Measurements from ENCODE around the gene RNF220.

RNF220 gene

DNA sequence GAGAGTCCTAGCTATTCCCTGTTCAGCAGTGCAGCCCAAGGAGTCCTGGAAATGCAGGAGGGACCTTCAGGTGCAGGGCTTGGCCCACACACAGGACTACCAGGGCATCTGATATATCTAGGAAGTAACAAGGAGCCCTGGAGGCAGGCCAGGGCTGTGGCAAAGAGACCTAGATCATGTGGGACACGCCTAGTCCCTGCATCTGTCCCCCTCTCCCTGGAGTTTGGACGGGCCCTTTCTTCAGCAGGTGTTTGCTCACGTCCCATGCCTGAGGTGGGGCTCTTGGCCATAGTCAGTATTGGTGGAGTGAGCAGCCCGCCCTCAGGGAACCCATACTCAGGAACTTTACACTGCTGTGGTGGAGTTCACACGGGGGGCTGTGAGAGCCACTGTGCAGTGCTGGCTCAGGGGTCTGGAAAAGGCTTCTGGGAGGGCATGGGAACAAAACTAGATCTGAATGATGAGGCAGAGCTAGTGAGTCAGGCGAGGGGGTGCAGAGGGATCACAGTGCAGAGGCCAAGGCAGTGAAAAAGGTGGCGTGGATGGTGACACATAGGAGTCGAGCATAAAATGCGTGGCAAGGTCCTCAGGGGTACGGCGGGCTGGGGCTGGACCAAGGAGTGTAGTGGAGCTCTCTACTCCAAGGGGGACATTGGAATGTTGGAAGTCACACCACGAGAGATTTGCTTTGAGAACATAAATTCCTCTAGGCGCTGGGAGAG is 243.6 kb downstream of the RNF220 start:
- no peak for FAIRE-seq
- no peak for TF ChIP-seq POLR2AphosphoS5 (IDR thresholded peaks at IDR 0.05; ENCODE audit: low read depth, low read length)
- 0 out of 2 replicates have a peak, but pooled peaks have one; percentile 15 for TF ChIP-seq POLR2A (IDR thresholded peaks at IDR 0.05; ENCODE audit: low read depth, low read length)
- no peak for TF ChIP-seq TAF1 (IDR thresholded peaks at IDR 0.05; ENCODE audit: borderline replicate concordance, low read depth, low read length)
- DNase-seq (ENCODE audit: insufficient read length): no peak

DNA sequence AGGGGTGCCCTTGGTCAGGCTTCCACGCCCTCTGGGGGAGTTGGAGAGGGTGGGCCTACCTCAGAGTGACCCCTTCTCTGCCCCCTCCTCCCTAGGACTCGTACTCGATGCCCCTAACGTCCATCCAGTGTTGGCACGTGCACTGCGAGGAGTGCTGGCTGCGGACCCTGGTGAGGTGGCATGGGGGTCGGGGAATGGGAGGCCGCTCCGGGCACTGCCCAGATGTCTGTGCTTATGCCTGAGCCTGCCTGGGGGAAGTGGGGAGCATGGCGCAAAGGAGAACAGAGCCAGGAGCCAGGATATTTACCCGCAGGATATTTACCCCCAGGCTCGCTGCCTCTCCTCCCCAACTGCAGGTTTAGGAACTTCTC is 244.7 kb downstream of the RNF220 start:
- TF ChIP-seq TAF1 (IDR thresholded peaks at IDR 0.05; ENCODE audit: borderline replicate concordance, low read depth, low read length) (no peak), POLR2A (IDR thresholded peaks at IDR 0.05; ENCODE audit: low read depth, low read length) (no peak), POLR2AphosphoS5 (IDR thresholded peaks at IDR 0.05; ENCODE audit: low read depth, low read length) (no peak)
- FAIRE-seq: no peak

DNA sequence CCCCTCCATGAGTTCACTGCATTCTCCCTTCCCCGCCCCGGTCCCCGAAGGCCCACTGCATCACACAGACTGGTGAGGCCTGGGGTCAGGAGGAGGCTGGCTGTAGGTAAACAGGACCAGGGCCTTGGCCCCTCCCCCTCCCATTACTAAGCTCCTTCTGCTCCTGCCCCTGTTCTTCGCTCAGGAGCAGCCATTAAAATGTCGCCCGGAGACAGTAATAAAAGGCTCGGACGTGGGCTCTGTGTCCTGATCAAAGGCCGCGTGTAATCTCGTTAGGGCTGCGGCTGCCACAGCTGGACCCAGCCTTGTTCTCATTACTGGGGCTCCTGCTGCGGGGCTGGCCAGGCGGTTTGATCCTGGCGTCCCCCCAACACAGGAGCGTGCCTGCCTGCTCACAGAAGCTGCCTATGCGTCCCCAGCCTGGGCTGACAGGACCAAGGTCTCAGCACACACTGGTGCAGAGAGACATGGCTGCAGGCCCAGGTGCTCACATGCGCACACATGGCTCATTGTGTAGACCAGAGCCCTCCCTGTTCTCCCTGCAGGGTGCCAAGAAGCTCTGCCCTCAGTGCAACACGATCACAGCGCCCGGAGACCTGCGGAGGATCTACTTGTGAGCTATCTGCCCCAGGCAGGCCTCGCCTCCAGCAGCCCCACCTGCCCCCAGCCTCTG is 245.2 kb downstream of the RNF220 start:
- FAIRE-seq: no peak
- no peak for DNase-seq (ENCODE audit: insufficient read length)
- no peak for TF ChIP-seq POLR2AphosphoS5 (IDR thresholded peaks at IDR 0.05; ENCODE audit: low read depth, low read length)
- TF ChIP-seq TAF1 (IDR thresholded peaks at IDR 0.05; ENCODE audit: borderline replicate concordance, low read depth, low read length): no peak

More for the DNA sequence above, 244.7 kb downstream of the RNF220 start:
- no peak for DNase-seq (ENCODE audit: insufficient read length)

DNA sequence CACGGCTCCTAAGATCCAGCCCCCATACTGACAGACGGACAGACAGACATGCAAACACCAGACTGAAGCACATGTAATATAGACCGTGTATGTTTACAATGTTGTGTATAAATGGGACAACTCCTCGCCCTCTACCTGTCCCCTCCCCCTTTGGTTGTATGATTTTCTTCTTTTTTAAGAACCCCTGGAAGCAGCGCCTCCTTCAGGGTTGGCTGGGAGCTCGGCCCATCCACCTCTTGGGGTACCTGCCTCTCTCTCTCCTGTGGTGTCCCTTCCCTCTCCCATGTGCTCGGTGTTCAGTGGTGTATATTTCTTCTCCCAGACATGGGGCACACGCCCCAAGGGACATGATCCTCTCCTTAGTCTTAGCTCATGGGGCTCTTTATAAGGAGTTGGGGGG is 246.0 kb downstream of the RNF220 start:
- TF ChIP-seq POLR2AphosphoS5 (IDR thresholded peaks at IDR 0.05; ENCODE audit: low read depth, low read length) (no peak), TAF1 (IDR thresholded peaks at IDR 0.05; ENCODE audit: borderline replicate concordance, low read depth, low read length) (no peak), POLR2A (IDR thresholded peaks at IDR 0.05; ENCODE audit: low read depth, low read length) (no peak)
- FAIRE-seq (no peak), DNase-seq (ENCODE audit: insufficient read length) (no peak)

DNA sequence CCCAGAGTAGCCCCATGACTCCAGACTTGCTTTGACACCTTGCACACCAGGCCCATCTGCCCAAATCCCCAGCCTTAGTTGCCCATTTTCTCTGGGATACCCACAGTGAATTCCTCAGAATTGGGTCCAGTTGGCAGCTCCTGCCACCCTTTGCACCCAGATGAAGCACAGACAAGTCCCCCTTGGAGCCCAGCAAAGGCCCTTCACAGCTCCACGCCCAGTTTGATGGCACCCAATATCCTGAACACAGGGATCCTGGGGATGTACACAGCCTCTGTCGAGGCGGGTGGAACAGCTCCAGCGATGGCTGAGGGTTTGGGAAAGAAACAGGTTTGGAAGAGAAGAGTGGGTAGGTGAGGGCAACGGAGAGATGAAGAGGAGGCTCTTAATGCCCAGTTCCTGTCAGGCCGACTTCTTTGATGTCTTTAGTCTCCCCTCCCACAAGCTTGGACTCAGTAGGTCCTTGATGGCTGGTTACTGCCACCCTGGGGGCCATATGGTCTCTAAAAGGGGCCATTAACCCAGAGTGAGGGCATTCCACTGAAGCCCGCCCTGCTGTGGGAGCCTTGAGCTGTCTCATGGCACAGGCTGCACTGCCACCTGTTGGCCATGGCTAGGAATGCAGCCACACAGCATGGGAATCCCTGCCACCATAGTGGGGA is 247.5 kb downstream of the RNF220 start:
- TF ChIP-seq POLR2A (IDR thresholded peaks at IDR 0.05; ENCODE audit: low read depth, low read length): no peak; the same call in 1 of the 2 replicates
- TF ChIP-seq POLR2AphosphoS5 (IDR thresholded peaks at IDR 0.05; ENCODE audit: low read depth, low read length): no peak
- no peak for TF ChIP-seq TAF1 (IDR thresholded peaks at IDR 0.05; ENCODE audit: borderline replicate concordance, low read depth, low read length)
- FAIRE-seq: peak; percentile 99
- peak; percentile 81 for DNase-seq (ENCODE audit: insufficient read length)

DNA sequence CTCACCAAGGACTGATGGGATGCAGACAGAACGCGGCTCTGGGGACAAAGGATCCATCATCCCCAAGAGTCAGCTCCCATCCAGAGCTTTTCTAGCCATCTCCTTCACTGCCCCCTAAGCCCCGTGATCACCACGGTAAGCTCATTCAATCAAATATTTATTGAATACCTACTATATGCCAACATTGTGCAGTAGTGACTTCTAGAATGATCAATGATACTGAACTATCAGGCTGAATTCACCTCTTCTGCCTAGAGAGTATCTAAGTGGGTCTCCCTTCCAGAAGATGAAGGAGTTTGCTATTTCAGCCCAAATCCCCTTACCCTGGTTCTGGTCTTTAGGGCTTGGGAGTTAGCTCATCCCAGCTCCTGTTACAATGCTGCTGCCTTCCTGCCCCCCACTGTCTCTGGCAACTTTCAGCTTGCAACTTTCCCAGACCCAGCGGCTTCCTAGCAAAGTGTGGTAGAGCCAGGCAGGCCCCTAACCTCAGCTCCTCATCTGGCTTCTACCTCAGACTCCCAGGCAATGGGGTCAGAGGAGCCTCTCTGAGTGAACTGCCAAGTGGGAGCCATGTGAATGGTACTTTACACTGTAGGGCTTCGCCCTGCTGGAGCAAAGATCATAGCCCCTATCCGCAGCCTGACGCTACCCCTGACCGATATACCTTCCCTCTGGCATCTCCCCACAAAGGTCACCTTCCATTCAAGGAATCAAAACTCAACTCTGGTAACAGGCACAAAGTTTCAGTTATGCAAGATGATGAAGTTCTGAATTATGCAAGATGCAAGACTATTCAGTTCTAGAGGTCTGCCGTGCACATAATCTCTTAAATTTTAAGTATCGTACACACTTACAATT is 248.3 kb downstream of the RNF220 start:
- FAIRE-seq (no peak), DNase-seq (ENCODE audit: insufficient read length) (no peak)
- TF ChIP-seq POLR2A (IDR thresholded peaks at IDR 0.05; ENCODE audit: low read depth, low read length): no peak
- no peak for TF ChIP-seq TAF1 (IDR thresholded peaks at IDR 0.05; ENCODE audit: borderline replicate concordance, low read depth, low read length)
- TF ChIP-seq POLR2AphosphoS5 (IDR thresholded peaks at IDR 0.05; ENCODE audit: low read depth, low read length): no peak

DNA sequence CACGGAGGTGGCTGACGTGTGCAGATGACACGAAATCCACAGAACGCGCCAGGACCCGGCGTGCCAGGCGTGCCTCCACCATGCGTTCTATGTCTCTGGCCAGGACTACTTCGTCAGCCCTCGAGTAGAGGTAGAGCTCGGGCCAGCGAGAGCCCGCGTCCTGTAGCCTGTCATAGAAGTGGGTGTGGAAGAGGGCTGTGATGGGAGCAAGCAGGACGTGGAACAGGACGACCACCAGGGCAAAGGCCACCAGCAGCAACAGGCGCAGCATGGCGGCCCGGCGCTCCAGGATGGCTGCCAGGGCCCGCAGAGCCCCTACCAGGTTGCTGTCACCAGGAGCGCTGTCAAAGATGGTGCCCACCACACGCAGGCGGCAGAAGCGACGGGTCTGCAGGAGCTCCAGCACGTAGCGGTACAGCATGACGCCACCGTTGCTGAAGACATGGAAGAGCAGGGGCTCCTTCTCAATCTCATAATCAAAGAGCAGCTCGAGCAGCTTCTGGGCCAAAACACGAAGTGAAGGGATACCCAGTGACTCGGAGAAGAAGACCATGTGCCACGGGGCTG is 249.6 kb downstream of the RNF220 start:
- DNase-seq (ENCODE audit: insufficient read length): no peak
- FAIRE-seq: no peak
- TF ChIP-seq TAF1 (IDR thresholded peaks at IDR 0.05; ENCODE audit: borderline replicate concordance, low read depth, low read length): no peak
- no peak for TF ChIP-seq POLR2A (IDR thresholded peaks at IDR 0.05; ENCODE audit: low read depth, low read length)
- TF ChIP-seq POLR2AphosphoS5 (IDR thresholded peaks at IDR 0.05; ENCODE audit: low read depth, low read length): no peak

DNA sequence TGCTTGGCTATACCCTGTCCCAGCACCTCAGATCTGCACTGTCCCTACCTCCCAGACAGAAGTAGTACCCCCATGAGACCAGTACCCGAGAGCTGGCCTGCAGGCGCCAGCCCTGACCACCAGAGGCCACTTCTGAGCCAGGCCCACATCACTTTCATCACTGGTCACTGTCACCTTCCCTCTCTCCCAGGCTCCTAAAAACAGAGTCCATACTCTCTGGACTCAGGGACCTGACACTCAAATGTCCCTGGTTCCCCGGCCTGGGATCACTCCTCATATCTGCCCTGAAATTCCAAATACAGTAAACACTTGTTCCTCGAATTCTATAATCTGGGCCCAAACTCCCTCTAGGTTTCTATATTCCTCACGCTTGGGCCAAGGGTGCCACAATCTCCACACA is 250.6 kb downstream of the RNF220 start:
- TF ChIP-seq POLR2AphosphoS5 (IDR thresholded peaks at IDR 0.05; ENCODE audit: low read depth, low read length) (no peak), TAF1 (IDR thresholded peaks at IDR 0.05; ENCODE audit: borderline replicate concordance, low read depth, low read length) (no peak), POLR2A (IDR thresholded peaks at IDR 0.05; ENCODE audit: low read depth, low read length) (no peak)
- no peak for FAIRE-seq
- DNase-seq (ENCODE audit: insufficient read length): no peak

DNA sequence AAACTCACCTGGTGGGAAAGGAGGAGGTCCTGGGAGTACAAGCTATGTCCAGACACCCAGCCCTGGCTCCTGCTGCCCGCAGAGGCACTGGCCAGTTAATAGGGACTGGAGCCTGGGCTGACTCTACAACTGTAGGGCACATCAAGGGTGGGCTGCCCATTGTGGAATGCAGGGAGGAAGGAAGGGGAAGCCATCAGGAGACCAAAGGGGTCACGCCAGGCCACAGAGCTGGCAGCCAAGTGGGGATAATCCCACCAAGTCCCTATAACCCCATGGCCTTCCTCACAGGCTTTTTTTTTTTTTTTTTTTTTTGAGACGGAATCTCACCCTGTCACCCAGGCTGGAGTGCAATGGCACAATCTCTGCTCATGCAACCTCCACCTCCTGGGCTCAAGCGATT is 254.5 kb downstream of the RNF220 start:
- no peak for TF ChIP-seq TAF1 (IDR thresholded peaks at IDR 0.05; ENCODE audit: borderline replicate concordance, low read depth, low read length)
- TF ChIP-seq POLR2A (IDR thresholded peaks at IDR 0.05; ENCODE audit: low read depth, low read length): no peak
- TF ChIP-seq POLR2AphosphoS5 (IDR thresholded peaks at IDR 0.05; ENCODE audit: low read depth, low read length): no peak
- FAIRE-seq (no peak), DNase-seq (ENCODE audit: insufficient read length) (no peak)

DNA sequence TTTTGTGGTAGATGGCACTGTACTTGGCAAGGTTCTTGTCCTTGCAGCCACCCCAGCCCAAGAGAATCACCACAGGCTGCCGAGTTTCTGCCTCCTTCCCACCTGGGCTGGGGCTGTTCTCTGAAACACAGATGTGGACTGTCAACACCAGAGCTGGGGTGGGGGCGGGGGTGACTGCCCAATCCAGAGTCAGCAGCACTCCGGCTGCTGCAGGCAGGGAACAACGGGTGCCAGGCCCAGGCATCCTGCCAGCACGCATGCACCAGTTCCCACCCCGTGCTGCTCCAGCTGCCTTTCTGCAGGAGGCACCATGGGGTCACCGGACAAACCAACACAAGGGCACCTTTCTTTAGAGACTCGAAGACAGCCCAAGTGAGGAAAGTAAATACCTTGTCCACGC is 255.1 kb downstream of the RNF220 start:
- FAIRE-seq (no peak), DNase-seq (ENCODE audit: insufficient read length) (no peak)
- no peak for TF ChIP-seq TAF1 (IDR thresholded peaks at IDR 0.05; ENCODE audit: borderline replicate concordance, low read depth, low read length)
- TF ChIP-seq POLR2A (IDR thresholded peaks at IDR 0.05; ENCODE audit: low read depth, low read length): no peak
- TF ChIP-seq POLR2AphosphoS5 (IDR thresholded peaks at IDR 0.05; ENCODE audit: low read depth, low read length): no peak

All from GM12892 (cell line).